HG03558 (cell line): Measurements from ENCODE around the gene DDO.
"Not testable (repeated sequence)": the region's sequence is repeated elsewhere in the genome, so short reads cannot be mapped to it uniquely, and the experiment has no call there.

ENCODE experiments used
- ATAC-seq: cut with Tn5 transposase; IDR thresholded peaks from one replicate; pipeline ENCODE4 v1.9.1; 2021; ENCODE audit warnings: moderate number of reproducible peaks; ENCODE audit not compliant: unreplicated experiment; ENCODE audit errors: extremely low read depth

The DDO gene

DNA sequence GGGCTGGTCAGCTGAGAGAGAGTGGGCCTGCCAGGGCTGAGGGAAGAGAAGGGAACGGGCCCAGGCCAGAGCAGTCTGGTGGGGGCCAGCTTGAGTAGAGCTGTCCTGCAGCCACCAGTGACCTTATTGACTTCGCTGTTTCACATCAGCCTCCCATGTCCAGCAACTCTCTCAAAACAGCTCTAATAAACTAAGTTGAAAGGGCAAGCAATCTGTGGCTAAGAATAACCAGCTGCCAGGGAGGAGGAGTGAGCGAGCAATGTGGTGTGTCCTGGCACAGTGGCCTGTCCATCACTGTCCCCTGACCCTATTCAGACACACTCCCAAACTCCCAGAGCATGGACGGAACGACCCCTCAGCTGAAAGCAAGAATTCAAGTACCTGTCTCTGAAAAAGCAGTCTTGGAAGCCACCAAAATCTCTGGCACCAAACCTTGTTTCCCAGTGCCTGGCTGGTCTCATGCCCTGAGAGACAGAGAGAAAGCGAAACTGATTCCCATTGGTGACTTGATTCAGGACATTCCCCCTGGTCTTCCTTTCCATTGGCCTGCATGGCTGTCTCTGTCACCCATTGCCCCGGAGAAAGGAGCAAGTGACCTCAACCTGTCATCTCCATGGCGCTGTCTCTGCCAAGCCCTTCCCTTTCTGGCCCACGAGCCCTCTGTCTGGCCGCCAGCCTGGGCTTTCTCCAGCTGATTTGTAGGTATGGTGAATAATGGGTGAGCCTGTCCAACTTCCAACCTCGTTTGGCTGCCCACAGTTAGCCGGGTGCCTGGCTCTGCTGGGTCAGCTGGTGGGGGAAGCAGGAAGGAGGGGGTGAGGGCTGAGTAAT lies at the start of gene DDO:
Gene DDO, minus strand, starts transcription at position 490 of the 831 bp plus-strand sequence. CDS start 2,113 bp downstream, outside the sequence.
- ATAC-seq = no peak

DNA sequence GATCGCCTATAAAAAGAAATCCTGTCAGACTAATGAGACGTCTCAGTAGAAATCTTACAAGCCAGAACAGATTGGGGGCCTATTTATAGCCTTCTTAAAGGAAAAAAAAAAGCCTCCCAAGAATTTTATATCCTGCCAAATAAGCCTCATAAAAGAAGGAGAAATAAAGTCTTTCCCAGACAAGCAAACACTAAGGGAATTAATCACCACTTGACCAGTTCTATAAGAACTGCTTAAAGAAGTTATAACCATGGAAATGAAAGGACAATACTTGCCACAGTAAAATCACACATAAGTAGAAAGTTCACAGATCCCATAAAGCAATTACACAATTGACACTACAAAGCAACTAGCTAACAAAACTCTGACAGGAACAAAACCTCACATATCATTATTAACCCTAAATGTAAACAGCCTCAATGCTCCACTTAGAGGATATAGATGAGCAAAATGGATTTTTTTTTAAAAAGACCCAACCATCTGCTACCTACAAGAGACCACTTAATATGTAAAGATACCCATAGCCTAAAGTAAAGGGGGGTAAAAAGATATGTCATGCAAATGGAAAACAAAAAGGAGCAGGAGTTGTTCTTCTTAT lies 47.6 kb upstream of the DDO start:
- no peak for ATAC-seq

DNA sequence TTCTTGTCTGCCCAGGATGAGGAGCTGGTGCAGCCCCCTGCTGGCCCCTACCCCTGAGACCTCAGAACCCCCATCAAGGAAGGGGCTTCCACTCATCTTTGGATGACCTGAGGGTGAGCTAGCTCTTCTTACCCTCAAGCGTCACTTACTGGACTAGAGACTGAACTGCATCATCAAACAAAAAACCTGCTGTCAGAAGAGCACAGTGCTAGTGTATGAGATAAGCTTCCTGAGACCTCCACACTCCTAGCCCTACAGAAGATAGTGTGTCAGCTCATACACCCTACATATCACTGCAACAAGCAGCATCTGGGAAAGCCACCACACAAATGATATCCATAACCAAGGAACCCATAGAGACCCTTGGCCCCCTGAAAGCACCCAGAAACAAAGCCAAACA lies 46.0 kb upstream of the DDO start:
- ATAC-seq = no peak

DNA sequence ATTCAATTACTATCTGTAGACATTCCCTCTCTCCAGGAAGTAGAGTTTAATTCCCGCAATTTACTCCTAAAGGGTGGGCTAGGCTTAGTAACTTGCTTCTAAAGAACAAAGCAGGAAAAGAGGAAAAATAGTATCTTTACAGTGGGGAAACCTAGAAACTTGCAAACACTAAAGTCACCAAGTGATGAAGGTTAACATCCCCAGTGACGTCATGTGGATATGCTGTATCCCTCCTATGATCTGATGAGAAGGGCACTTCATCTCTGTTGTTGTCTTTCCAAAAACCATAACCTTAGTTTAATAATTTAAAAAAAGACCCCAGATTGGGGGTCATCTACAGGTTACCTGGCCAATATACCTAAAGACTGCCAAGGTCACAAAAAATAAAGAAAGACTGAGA lies 43.8 kb upstream of the DDO start:
- ATAC-seq = no peak

- no peak for ATAC-seq
These were observed 43.1 kb upstream of the DDO start for GRCh38 chr6:110458476-110458875.

GRCh38 chr6:110457567-110458175 lies 42.3 kb upstream of the DDO start:
- not testable (repeated sequence) for ATAC-seq

- no peak for ATAC-seq
These were observed 41.3 kb upstream of the DDO start for GRCh38 chr6:110456694-110457093.

- no peak for ATAC-seq
These were observed 34.1 kb upstream of the DDO start for GRCh38 chr6:110449541-110449895.

GRCh38 chr6:110448846-110449540 lies 33.6 kb upstream of the DDO start:
- no peak for ATAC-seq

DNA sequence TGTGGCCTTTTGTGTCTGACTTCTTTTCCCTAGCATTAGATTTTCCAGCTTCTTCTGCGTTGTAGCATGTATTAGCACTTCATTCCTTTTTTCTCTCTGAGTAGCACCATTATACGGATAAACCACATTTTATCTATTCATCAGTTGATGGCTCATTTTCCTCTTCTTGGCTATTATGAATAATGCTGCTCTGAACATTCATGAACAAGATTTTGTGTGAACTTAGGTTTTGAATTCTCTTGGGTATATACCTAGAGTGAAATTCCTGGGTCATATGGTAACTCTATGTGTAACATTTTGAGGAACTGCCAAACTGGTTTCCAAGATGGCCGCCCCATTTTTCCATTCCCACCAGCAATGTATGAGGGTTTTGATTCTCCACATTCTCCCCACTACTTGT lies 32.4 kb upstream of the DDO start:
- ATAC-seq = no peak

DNA sequence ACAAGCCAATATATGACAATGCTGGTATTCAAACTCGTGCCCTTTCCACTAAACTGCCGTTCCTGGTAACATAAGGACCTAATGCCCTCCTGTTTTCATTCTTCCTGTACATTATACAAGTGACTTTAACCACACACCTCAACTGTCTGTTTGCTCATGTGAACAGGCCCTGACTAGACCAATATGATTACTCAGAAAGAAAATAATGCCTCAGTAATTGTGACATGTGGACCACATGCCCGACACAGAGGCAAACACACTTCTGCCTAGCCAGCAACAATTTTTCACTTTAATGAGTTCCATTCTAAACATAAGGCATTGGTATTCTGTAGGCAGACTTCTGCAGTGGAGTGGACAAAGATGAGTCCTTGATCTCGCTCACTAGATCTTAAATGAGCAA lies 31.0 kb upstream of the DDO start:
- ATAC-seq = no peak

- ATAC-seq = no peak
These were observed 24.7 kb upstream of the DDO start for GRCh38 chr6:110440026-110440425.

GRCh38 chr6:110439356-110439755 lies 24.0 kb upstream of the DDO start:
- ATAC-seq = no peak

DNA sequence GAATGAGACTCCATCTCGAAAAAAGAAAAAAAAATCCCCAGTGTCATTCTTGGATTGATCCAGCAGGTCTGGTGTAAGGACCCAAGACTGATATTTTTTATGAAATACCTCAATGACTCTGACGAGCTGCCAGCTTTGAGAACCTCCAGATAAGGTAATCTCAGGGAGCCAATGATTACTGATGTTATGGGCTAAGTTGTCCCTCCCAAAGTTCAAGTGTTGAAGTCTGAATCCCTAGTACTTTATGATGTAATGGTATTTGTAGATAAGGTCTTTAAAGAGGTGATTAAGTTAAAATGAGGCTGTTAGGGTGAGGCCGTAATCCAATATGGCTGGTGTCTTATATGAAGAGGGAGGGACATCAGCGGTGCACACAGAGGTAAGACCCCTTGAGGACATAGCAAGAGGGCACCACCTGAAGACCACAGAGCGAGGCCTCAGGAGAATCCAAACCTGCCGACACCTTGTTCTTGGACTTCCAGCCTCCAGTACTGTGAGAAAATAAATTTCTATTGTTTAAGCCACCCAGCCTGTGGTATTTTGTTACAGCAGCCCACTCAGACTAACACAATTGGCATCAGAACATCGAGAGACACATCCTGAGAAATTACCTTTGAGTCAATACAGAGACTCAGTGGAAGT lies 19.7 kb upstream of the DDO start:
- no peak for ATAC-seq

DNA sequence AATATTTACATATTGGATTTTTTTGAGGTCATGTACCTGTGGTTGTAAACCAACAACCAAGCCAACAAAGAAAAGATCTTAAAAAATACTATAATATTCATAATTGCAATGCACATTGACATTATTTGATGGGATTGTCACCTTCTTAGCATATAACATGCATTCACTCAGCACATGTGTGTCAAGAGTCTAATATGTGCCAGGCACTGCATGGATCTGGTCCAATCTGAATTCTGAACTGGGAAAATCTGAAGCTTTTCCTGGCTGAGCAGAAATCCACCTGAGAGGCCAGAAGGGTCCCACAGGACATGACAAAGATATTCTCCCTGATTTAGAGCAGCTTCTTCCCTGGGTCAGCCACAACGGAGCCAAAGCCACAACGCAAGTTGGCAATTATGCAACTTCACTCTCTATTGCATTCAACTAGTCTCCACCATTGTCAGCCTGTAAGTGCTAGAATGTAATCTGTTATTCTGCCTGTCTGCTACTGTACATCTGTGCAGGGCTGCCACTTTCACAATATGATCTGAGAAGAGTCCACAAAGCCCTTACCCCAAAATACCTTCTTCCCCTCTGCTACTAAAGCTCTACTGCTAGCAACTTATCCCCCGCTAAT lies 17.0 kb upstream of the DDO start:
- ATAC-seq = no peak

DNA sequence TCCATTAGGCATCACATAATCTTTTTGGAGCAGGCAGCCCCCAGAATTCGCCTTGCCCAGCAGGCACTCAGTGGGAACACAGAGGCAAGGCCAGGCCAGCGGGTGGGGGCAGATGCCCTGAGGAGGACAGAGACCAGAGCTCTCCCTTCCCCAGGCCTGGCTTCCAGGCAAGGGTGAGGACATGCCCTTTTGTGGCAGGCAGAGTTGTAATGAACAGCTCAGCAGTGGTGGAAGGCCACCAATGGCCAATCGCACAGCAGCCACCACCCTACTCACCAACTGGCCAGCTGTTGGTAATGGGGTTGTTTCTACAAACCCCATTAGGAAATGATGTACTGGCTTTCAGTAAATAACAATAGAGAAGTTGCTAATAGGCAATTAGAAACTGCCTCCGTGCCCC lies 15.4 kb upstream of the DDO start:
- no peak for ATAC-seq

DNA sequence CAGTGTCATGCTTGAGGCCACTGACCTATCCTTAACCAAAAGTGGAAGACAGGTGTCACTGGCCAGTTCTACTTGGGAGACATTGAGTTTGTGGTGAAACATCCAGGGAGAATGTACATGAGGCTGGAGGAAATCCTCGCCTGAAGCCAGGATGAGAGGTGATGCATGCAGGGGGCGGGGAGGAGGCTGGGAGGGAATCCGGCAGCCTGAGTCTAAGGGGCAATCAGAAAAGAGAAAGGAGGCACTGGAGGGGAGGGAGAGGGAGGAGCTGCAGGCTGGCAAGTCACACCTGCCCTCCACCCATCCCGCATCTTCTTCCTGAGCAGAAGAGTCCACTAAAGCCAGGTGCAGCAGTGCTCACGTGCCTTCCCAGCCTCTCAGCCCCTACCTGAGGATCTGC lies 14.9 kb upstream of the DDO start:
- ATAC-seq = no peak

GRCh38 chr6:110428153-110428552 lies 12.8 kb upstream of the DDO start:
- no peak for ATAC-seq

DNA sequence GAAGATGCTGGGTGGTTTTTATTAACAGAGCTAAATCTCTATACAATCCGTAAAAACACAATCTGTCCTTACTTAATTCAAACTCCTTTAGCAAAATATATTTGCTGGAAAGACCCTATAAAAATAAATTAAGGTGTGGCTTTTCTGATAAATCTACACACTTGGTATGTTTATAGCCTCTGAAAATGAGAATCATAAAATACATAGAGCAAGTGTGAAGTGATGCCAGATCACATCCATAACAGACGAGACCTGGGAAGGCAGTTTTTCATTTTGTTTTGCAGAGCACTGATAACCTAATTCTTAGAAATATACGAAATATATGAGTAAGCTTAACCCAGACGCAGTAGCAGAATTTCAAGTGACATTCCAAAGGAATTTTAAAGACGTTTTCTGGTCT lies 10.4 kb upstream of the DDO start:
- no peak for ATAC-seq

DNA sequence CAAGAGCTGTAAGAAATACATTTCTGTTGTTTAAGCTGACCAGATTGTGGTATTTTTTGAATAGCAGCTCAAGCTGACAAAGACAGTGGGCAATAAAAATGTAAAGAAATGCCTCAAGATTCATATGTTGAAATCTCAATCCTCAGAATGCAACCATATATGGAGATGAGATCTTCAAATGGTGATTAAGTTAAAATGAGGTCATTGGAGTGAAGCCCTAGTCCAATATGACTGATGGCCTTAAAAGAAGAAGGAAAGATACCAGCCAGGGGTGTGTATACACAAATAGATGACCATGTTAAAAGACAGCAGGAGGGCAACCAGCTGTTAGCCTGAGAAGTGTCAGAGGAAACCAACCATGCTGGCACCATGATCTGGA lies 7.1 kb upstream of the DDO start:
- ATAC-seq = no peak
